GM12878 (cell line): ENCODE results near the gene METTL9. TPM values are rescaled to one million over a fixed set of nuclear protein-coding genes. Genes with fewer than 3 reads are reported as not detected.

Experiments used
- ATAC-seq: fragments of 200-7000 bp; cut with Tn5 transposase; 3 replicates; pipeline ENCODE4 v1.9.1; 2020; ENCODE audit warnings: mild to moderate bottlenecking, moderate library complexity
- BruUV-seq: library from RNA; stranded (reverse); fragments of 400-500 nt; replicated peaks from 2 replicates; lab custom pipeline; 2021; lab: Mats Ljungman, UMichigan
- CTCF ChIA-PET: fragments of 300-600 bp; sonication (Branson Sonifier 250); formaldehyde crosslinking; extraction: SDS; loops from one replicate; lab custom pipeline; 2021; ENCODE audit warnings: inconsistent platforms; lab: Yijun Ruan, JAX
- POLR2A ChIA-PET: fragments of 350-600 bp; formaldehyde crosslinking; extraction: SDS; loops from one replicate; lab custom pipeline; 2021; ENCODE audit warnings: inconsistent platforms; lab: Charles Lee
- RAD21 ChIA-PET: fragments of 300-600 bp; sonication (Branson Sonifier 250); formaldehyde crosslinking; loops from one replicate; lab custom pipeline; 2023; ENCODE audit warnings: antibody characterized with exemption; ENCODE audit not compliant: unreplicated experiment; lab: Charles Lee
- SMC1A ChIA-PET: fragments of 300-600 bp; sonication (Branson Sonifier 250); formaldehyde crosslinking; loops from one replicate; lab custom pipeline; 2023; ENCODE audit not compliant: unreplicated experiment, uncharacterized antibody; lab: Charles Lee
- DNase-seq: peaks from one replicate; pipeline ENCODE4 v3.0.0-alpha.2; 2011; ENCODE audit warnings: low read depth, low spot score
- FAIRE-seq: peaks from 3 replicates; lab custom pipeline; 2011; peaks lifted over from hg19 to GRCh38; lab: Jason Lieb, UNC
- H2AFZ ChIP-seq: 2 replicates; pipeline ENCODE4 v1.6.0; 2011; ENCODE audit warnings: low read depth, low read length, control low read depth; ENCODE audit not compliant: control insufficient read depth
- H3K27ac ChIP-seq: 2 replicates; pipeline ENCODE4 v1.5.1; 2011; ENCODE audit warnings: control low read depth; ENCODE audit not compliant: control insufficient read depth, insufficient read depth
- H3K27me3 ChIP-seq, 2 experiments: replicated peaks in 1 of 2; 2 replicates each; pipeline versions ENCODE4 v1.6.0 to v1.6.1; 2011; ENCODE audit warnings: low read length in 1 of 2; ENCODE audit not compliant: control insufficient read depth in 2 of 2, insufficient read depth in 2 of 2
- H3K36me3 ChIP-seq, 2 experiments: 2 replicates each; pipeline ENCODE4 v1.5.1; 2011; ENCODE audit warnings: low read length in 1 of 2; ENCODE audit not compliant: control insufficient read depth in 2 of 2, insufficient read depth in 2 of 2
- H3K4me1 ChIP-seq: 2 replicates; pipeline ENCODE4 v1.6.1; 2011; ENCODE audit warnings: mild to moderate bottlenecking, low read length, moderate library complexity, mixed read lengths; ENCODE audit not compliant: control insufficient read depth, insufficient read depth
- H3K4me2 ChIP-seq: 2 replicates; pipeline ENCODE4 v1.6.0; 2011; ENCODE audit warnings: control low read depth; ENCODE audit not compliant: control insufficient read depth, insufficient read depth
- H3K4me3 ChIP-seq: fragments of 200-600 bp; sonication (generic); 2 replicates; pipeline ENCODE4 v1.5.1; 2016
- H3K79me2 ChIP-seq: 2 replicates; pipeline ENCODE4 v1.6.0; 2011; ENCODE audit warnings: low read length; ENCODE audit not compliant: control insufficient read depth, insufficient read depth
- H3K9ac ChIP-seq: 2 replicates; pipeline ENCODE4 v1.8.0; 2011; ENCODE audit warnings: low read length, control low read depth, mixed read lengths; ENCODE audit not compliant: control insufficient read depth, insufficient read depth
- H3K9me3 ChIP-seq: replicated peaks from 3 replicates; pipeline ENCODE4 v1.5.1; 2011; ENCODE audit warnings: mild to moderate bottlenecking, low read length; ENCODE audit not compliant: control insufficient read depth, insufficient read depth
- H4K20me1 ChIP-seq: 2 replicates; pipeline ENCODE4 v1.6.0; 2011; ENCODE audit not compliant: control insufficient read depth, insufficient read depth
- BHLHE40 ChIP-seq, 2 experiments: fragments of 450-650 bp in 1 of 2; IDR thresholded peaks; 2 replicates each; pipeline ENCODE4 v1.6.1; 2011 to 2017; ENCODE audit warnings: low read depth in 2 of 2, borderline replicate concordance in 1 of 2, improper control_type of control experiment in 1 of 2, low read length in 1 of 2, mild to moderate bottlenecking in 1 of 2
- BRCA1 ChIP-seq: IDR thresholded peaks from 2 replicates; pipeline ENCODE4 v1.6.1; 2011; ENCODE audit warnings: low read depth, low read length, improper control_type of control experiment
- CBFB ChIP-seq: IDR thresholded peaks from 2 replicates; pipeline ENCODE4 v1.6.1; 2016; ENCODE audit warnings: antibody characterized with exemption, low read depth
- GABPA ChIP-seq: IDR thresholded peaks from 2 replicates; pipeline ENCODE4 v1.6.1; 2014; ENCODE audit warnings: antibody characterized with exemption, low read depth, mild to moderate bottlenecking, inconsistent platforms
- KAT2A ChIP-seq: conservative IDR thresholded peaks from 2 replicates; pipeline ENCODE4 v1.6.1; 2011; ENCODE audit warnings: low read depth, low read length; ENCODE audit not compliant: control insufficient read depth
- KLF5 ChIP-seq: fragments of 450-650 bp; IDR thresholded peaks from 2 replicates; pipeline ENCODE4 v1.6.1; 2014; ENCODE audit warnings: mild to moderate bottlenecking; ENCODE audit not compliant: partially characterized antibody
- LARP7 ChIP-seq: fragments of 450-650 bp; IDR thresholded peaks from 2 replicates; pipeline ENCODE4 v1.6.1; 2017; ENCODE audit warnings: mild to moderate bottlenecking
- MEF2A ChIP-seq: IDR thresholded peaks from 2 replicates; pipeline ENCODE4 v1.6.1; 2011; ENCODE audit warnings: low read depth, mild to moderate bottlenecking, low read length, moderate library complexity; ENCODE audit not compliant: insufficient read depth
- NFYB ChIP-seq: IDR thresholded peaks from 2 replicates; pipeline ENCODE4 v1.6.1; 2011; ENCODE audit warnings: low read depth, mild to moderate bottlenecking, low read length, improper control_type of control experiment, moderate library complexity; ENCODE audit not compliant: insufficient read depth
- POU2F2 ChIP-seq: IDR thresholded peaks from 3 replicates; pipeline ENCODE4 v1.6.1; 2011; ENCODE audit warnings: low read depth, mild to moderate bottlenecking, low read length, borderline replicate concordance
- RAD51 ChIP-seq: fragments of 450-650 bp; IDR thresholded peaks from 2 replicates; pipeline ENCODE4 v1.6.1; 2016; ENCODE audit warnings: moderate library complexity, mild to moderate bottlenecking, inconsistent platforms
- RBBP5 ChIP-seq: fragments of 200-600 bp; sonication (generic); conservative IDR thresholded peaks from 2 replicates; pipeline ENCODE4 v1.6.1; 2016
- RELA ChIP-seq: fragments of 450-650 bp; IDR thresholded peaks from 2 replicates; pipeline ENCODE4 v1.8.0; 2014; ENCODE audit warnings: borderline replicate concordance; ENCODE audit not compliant: partially characterized antibody
- SRF ChIP-seq, 2 experiments: IDR thresholded peaks; 2 replicates each; pipeline ENCODE4 v1.6.1; 2011; ENCODE audit warnings: low read depth in 2 of 2, low read length in 2 of 2, mild to moderate bottlenecking in 1 of 2, moderate library complexity in 1 of 2
- ZNF622 ChIP-seq: fragments of 450-650 bp; IDR thresholded peaks from 2 replicates; pipeline ENCODE4 v1.6.1; 2017; ENCODE audit warnings: mild to moderate bottlenecking, inconsistent platforms
- WGBS: methylation state at CpG from one replicate; pipeline ENCODE4 v1.1.6; 2016; ENCODE audit warnings: low lambda C conversion rate; ENCODE audit not compliant: insufficient replicate concordance, insufficient coverage; ENCODE audit errors: missing lambda C conversion rate; 5-methylcytosine and 5-hydroxymethylcytosine counted together
- in situ Hi-C: fragments of 300-500 bp; cut with MboI; formaldehyde crosslinking; loops from 9 replicates; pipeline ENCODE4 v1.14.3; 2018; ENCODE audit warnings: mixed read lengths
- intact Hi-C: fragments of 100-400 bp; cut with micrococcal nuclease; formaldehyde crosslinking; loops from one replicate; pipeline ENCODE4 v1.14.2; 2022; ENCODE audit not compliant: unreplicated experiment
- polyA plus RNA-seq, 11 experiments: library from polyadenylated mRNA; depleted of rRNA in 4 of 11; unstranded in 6 of 11; stranded (reverse) in 5 of 11; fragments of >200 nt; fragmentation: Nextera tagmentation in 4 of 11; fragmentation: Illumina TruSeq in 1 of 11; extraction: Ambion mirVana in 4 of 11; extraction: Trizol in 1 of 11; gene quantifications; 1 replicate in 1 of 11; 2 replicates in 10 of 11; pipeline versions ENCODE4 v1.2.1 to v1.2.3, GENCODE V29; 2011 to 2016; ENCODE audit warnings: inconsistent platforms in 2 of 11, missing spikeins in 2 of 11, low read depth in 1 of 11
- total RNA-seq, 4 experiments: library from RNA; depleted of rRNA in 3 of 4; stranded (reverse); fragments of >200 nt in 3 of 4; fragmentation: Illumina TruSeq in 1 of 4; extraction: Trizol in 1 of 4; gene quantifications; 2 replicates each; pipeline versions ENCODE4 v1.2.1 to v1.2.3, GENCODE V29; 2013 to 2021

The METTL9 gene
- total and polyA plus RNA-seq, 10 of the 15 experiments (the other 5 are each of a cell fraction or from before 2014, with no cell fraction given), result 19.4 to 119 (median 101) TPM

DNA sequence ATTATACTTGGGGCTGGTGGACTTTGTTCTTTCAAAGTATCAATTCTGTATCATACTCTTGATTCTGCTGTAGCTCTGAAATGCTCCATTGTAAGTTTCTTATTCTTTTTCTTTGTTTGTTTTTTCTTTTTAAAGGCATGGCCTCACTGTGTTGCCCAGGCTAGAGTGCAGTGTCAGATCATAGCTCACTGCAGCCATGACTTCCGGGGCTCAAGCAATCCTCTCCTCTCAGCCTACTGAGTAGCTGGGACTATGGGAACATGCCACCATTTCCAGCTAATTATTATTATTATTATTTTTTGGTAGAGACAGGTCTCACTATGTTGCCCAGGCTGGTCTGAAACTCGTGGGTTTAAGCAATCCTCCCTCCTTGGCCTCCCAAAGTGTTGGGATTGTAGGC, 38.9 kb upstream of the METTL9 start (continued):
- TF ChIP-seq RBBP5, result no peak
- TF ChIP-seq POU2F2, result no peak
- TF ChIP-seq BRCA1, result no peak
- no peak for TF ChIP-seq RELA
- no peak for TF ChIP-seq ZNF622
- TF ChIP-seq MEF2A, result no peak
- TF ChIP-seq KAT2A, result no peak

DNA sequence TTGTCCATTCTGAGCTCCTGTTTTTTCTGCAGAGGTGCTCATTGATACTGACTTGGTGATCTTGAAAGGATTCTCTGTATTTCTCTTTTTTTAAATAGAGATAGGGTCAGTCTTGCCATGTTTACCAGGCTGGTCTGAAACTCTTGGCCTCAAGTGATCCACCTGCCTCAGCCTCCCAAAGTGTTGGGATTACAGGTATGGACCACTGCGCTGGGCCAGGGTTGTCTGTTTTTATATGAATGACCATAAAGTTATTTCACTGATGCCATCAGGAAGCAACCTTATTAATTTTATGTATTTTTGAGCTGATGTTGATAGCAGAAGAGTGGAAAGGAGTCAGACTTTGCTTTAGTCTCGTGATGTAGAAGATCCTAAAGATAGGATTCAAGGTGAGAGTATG, 35.7 kb upstream of the METTL9 start:
- no peaks in the 10 kb centered on the region for H3K79me2 ChIP-seq
- intact Hi-C loops (no loop called here), in situ Hi-C loops (loop anchor here (10.0 kb wide), 1 partner anchor 761 kb away; no protein-coding TSS in a partner anchor)
- FAIRE-seq, result no peak
- no peak overlapping the region for H3K27ac ChIP-seq
- no peak overlapping the region for H3K9ac ChIP-seq
- no peak overlapping the region for H3K4me2 ChIP-seq
- WGBS, result 15% methylated on average over 2 of the region's 2 CpGs
- ATAC-seq, result no peak
- TF ChIP-seq MEF2A (no peak), NFYB (no peak), CBFB (no peak), SRF (IDR thresholded peaks at IDR 0.05; ENCODE audit: low read depth in 2 of 2, low read length in 2 of 2) (no peak), KLF5 (no peak), BHLHE40 (IDR thresholded peaks at IDR 0.05; ENCODE audit: borderline replicate concordance in 1 of 2, low read depth in 2 of 2, low read length in 1 of 2) (no peak), LARP7 (no peak), GABPA (no peak), RAD51 (no peak)
- H3K4me1 ChIP-seq, result no peaks in the 10 kb centered on the region
- H3K36me3 ChIP-seq, result no peaks in the 10 kb centered on the region
- BruUV-seq, result no TSS peak
- no peak overlapping the region for H3K4me3 ChIP-seq
- SMC1A ChIA-PET, result interaction anchor here (1.1 to 1.3 kb wide), 3 partner anchors 10 to 145 kb away, joined by 3 to 5 read pairs (median 3); no protein-coding TSS in a partner anchor
- no peak overlapping the region for H2AFZ ChIP-seq
- RAD21 ChIA-PET, result interaction anchor here (1.1 kb wide), 1 partner anchor 21 kb away, joined by 4 read pairs; no protein-coding TSS in a partner anchor
- no peaks in the 10 kb centered on the region; a peak in 1 of 4 replicates for H3K27me3 ChIP-seq
- no peak for DNase-seq
- CTCF ChIA-PET, result interaction anchor here (0.6 to 2.1 kb wide), 3 partner anchors 120 to 684 kb away, joined by 3 to 7 read pairs (median 3); no protein-coding TSS in a partner anchor
- H3K9me3 ChIP-seq, result no peaks in the 10 kb centered on the region
- POLR2A ChIA-PET, result interaction anchor here (0.6 kb wide), 1 partner anchor 1811 kb away, joined by 3 read pairs; no protein-coding TSS in a partner anchor
- no peaks in the 10 kb centered on the region for H4K20me1 ChIP-seq
